Neuronal stem cell (in vitro differentiated cells): ENCODE results near the gene RELA.

Experiments
- DNase-seq: peaks from one replicate; pipeline ENCODE4 v3.0.0-alpha.2; 2013; ENCODE audit warnings: low spot score
- H2AFZ ChIP-seq: one replicate; pipeline ENCODE4 v1.6.1; 2013; ENCODE audit warnings: mild to moderate bottlenecking, low read length, inconsistent platforms
- H2AK5ac ChIP-seq: 2 replicates; pipeline ENCODE4 v1.6.1; 2013; ENCODE audit warnings: low read depth, mild to moderate bottlenecking, inconsistent platforms, low read length, moderate library complexity, mixed read lengths
- H2BK120ac ChIP-seq: 2 replicates; pipeline ENCODE4 v1.6.1; 2013; ENCODE audit warnings: low read depth, mild to moderate bottlenecking, inconsistent platforms, low read length, moderate library complexity, mixed read lengths
- H2BK12ac ChIP-seq: one replicate; pipeline ENCODE4 v1.6.1; 2013; ENCODE audit warnings: low read length, inconsistent platforms
- H2BK15ac ChIP-seq: 2 replicates; pipeline ENCODE4 v1.6.1; 2013; ENCODE audit warnings: mild to moderate bottlenecking, low read length, inconsistent platforms, mixed read lengths
- H2BK5ac ChIP-seq: one replicate; pipeline ENCODE4 v1.6.1; 2013; ENCODE audit warnings: inconsistent platforms, mild to moderate bottlenecking, low read length, moderate library complexity
- H3K14ac ChIP-seq: one replicate; pipeline ENCODE4 v1.6.1; 2013; ENCODE audit warnings: low read length, inconsistent platforms
- H3K18ac ChIP-seq: 2 replicates; pipeline ENCODE4 v1.6.1; 2013; ENCODE audit warnings: low read length, inconsistent platforms
- H3K23ac ChIP-seq: 2 replicates; pipeline ENCODE4 v1.6.1; 2013; ENCODE audit warnings: low read depth, mild to moderate bottlenecking, mixed read lengths, low read length, inconsistent platforms; ENCODE audit not compliant: poor library complexity
- H3K27ac ChIP-seq: replicated peaks from 3 replicates; pipeline ENCODE4 v1.5.1; 2013; ENCODE audit warnings: low read length, inconsistent platforms
- H3K27me3 ChIP-seq, 3 experiments: 2 replicates each; pipeline ENCODE4 v1.6.1; 2013; ENCODE audit warnings: low read length in 3 of 3, mild to moderate bottlenecking in 2 of 3, inconsistent platforms in 1 of 3, low read depth in 1 of 3, mixed read lengths in 1 of 3, moderate library complexity in 1 of 3; ENCODE audit not compliant: control insufficient read depth in 3 of 3, insufficient read depth in 3 of 3
- H3K36me3 ChIP-seq, 2 donors: replicated peaks in 1 of 2; 2 replicates each; pipeline ENCODE4 v1.6.1; 2013; ENCODE audit warnings: low read length in 2 of 2; ENCODE audit not compliant: control insufficient read depth in 2 of 2, insufficient read depth in 2 of 2
- H3K4ac ChIP-seq: 2 replicates; pipeline ENCODE4 v1.6.1; 2013; ENCODE audit warnings: inconsistent platforms, mild to moderate bottlenecking, low read length, moderate library complexity
- H3K4me1 ChIP-seq, 2 donors: 1 replicate in 1 of 2; 2 replicates in 1 of 2; pipeline ENCODE4 v1.6.1; 2013; ENCODE audit warnings: low read length in 2 of 2, low read depth in 1 of 2; ENCODE audit not compliant: control insufficient read depth in 2 of 2, insufficient read depth in 1 of 2
- H3K4me2 ChIP-seq: one replicate; pipeline ENCODE4 v1.6.1; 2013; ENCODE audit warnings: mild to moderate bottlenecking, low read length, inconsistent platforms; ENCODE audit not compliant: insufficient read depth, poor library complexity, severe bottlenecking
- H3K4me3 ChIP-seq, 2 donors: 2 replicates each; pipeline ENCODE4 v1.5.1; 2013; ENCODE audit warnings: low read length in 2 of 2, mild to moderate bottlenecking in 2 of 2, inconsistent platforms in 1 of 2, moderate library complexity in 1 of 2
- H3K79me1 ChIP-seq: one replicate; pipeline ENCODE4 v1.6.1; 2013; ENCODE audit warnings: low read depth, mild to moderate bottlenecking, inconsistent platforms, low read length, moderate library complexity
- H3K9ac ChIP-seq: one replicate; pipeline ENCODE4 v1.6.1; 2013; ENCODE audit warnings: mild to moderate bottlenecking, low read depth, low read length, inconsistent platforms; ENCODE audit not compliant: poor library complexity
- H3K9me3 ChIP-seq, 2 donors: replicated peaks in 1 of 2; 2 replicates each; pipeline versions ENCODE3 to v1.6.1; 2013; ENCODE audit warnings: low read length in 2 of 2, mild to moderate bottlenecking in 2 of 2, inconsistent platforms in 1 of 2, low read depth in 1 of 2, mixed read lengths in 1 of 2, moderate library complexity in 1 of 2; ENCODE audit not compliant: control insufficient read depth in 2 of 2, insufficient read depth in 1 of 2
- H4K8ac ChIP-seq: one replicate; pipeline ENCODE4 v1.6.1; 2013; ENCODE audit warnings: low read depth, mild to moderate bottlenecking, inconsistent platforms, low read length, moderate library complexity
- H4K91ac ChIP-seq: one replicate; pipeline ENCODE4 v1.6.1; 2013; ENCODE audit warnings: low read length, low read depth, mild to moderate bottlenecking, inconsistent platforms; ENCODE audit not compliant: poor library complexity
- WGBS, 2 donors: extraction: QIAGEN DNeasy Blood & Tissue Kit; methylation state at CpG; one replicate each; pipeline ENCODE4 v1.1.7; 2013; ENCODE audit warnings: missing lambda C conversion rate in 2 of 2, mixed read lengths in 1 of 2; ENCODE audit not compliant: insufficient read length in 2 of 2, insufficient replicate concordance in 1 of 2; ENCODE audit errors: extremely low coverage in 2 of 2; 5-methylcytosine and 5-hydroxymethylcytosine counted together

RELA gene

GRCh38 chr11:65630215-65630614 lies 32.5 kb downstream of the RELA start:
- peaks cover 2% of the 10 kb centered on the region for H3K79me1 ChIP-seq
- H3K9me3 ChIP-seq, result peaks cover 0 to 2% of the 10 kb centered on the region in 2 donors
- no peak overlapping the region for H3K27ac ChIP-seq
- peaks cover 0 to 1% (median 0%) of the 10 kb centered on the region in 3 experiments for H3K27me3 ChIP-seq
- no peak overlapping the region for H2BK12ac ChIP-seq
- no peak overlapping the region for H3K4me2 ChIP-seq
- H2BK120ac ChIP-seq, result no peak overlapping the region
- no peak overlapping the region for H2BK15ac ChIP-seq
- H3K23ac ChIP-seq, result peak overlapping the region; percentile 80
- H2AFZ ChIP-seq, result no peak overlapping the region
- H3K18ac ChIP-seq, result no peak overlapping the region
- H4K8ac ChIP-seq, result no peak overlapping the region
- no peak overlapping the region for H3K4ac ChIP-seq
- no peaks in the 10 kb centered on the region for H3K4me1 ChIP-seq
- H3K36me3 ChIP-seq, result peaks cover 64 to 89% of the 10 kb centered on the region in 2 donors
- no peak overlapping the region for H3K9ac ChIP-seq
- no peak overlapping the region for H3K4me3 ChIP-seq
- no CpG with 5 or more reads among the region's 11 CpGs for WGBS, 2 donors
- DNase-seq, result no peak
- no peak overlapping the region for H2AK5ac ChIP-seq
- no peak overlapping the region for H2BK5ac ChIP-seq
- H3K14ac ChIP-seq, result peak overlapping the region; percentile 21
- no peak overlapping the region for H4K91ac ChIP-seq

DNA sequence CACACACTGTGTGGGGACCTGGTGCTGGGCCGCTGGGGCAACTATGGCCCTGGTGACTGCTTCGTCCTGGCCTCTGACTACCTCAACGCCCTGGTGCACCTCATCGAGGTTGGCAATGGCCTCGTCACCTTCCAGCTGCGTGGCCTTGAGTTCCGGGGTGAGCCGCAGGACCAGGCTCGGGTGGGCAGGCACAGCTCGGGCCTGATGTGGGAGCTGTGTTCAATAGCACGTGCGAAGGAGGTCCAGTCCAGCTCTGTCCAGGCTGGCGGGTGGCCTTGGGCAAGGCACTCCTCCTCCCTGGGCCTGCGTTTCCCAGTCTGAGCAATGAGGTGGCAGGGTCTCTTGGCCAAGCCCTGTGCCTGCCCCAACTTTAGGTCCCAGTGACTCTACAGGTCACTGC lies 33.1 kb downstream of the RELA start:
- no peak overlapping the region for H3K14ac ChIP-seq

DNA sequence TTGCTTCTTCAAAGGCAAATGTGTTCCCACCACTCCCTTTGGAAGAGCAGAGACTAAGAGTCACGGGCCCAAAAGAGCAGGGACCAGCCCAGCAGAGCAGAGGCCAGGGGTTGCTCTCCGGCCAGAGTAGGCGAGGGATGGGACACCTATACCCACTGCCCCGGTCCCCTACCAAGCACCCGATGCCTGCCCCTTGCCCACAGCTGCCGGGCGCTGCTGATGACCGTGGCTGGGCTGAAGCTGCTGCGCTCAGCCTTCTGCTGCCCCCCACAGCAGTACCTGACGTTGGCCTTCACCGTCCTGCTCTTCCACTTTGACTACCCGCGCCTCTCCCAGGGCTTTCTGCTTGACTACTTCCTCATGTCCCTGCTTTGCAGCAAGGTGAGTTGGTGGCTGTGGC lies 35.5 kb downstream of the RELA start:
- no peak for DNase-seq
- no peak overlapping the region for H3K14ac ChIP-seq

More for the DNA sequence above, 33.1 kb downstream of the RELA start:
- Histone ChIP-seq H3K27ac (no peak overlapping the region), H3K23ac (peak overlapping the region; percentile 65), H3K27me3 (peaks cover 0 to 1% (median 0%) of the 10 kb centered on the region in 3 experiments), H3K4me1 (no peaks in the 10 kb centered on the region), H3K9ac (no peak overlapping the region), H2AK5ac (no peak overlapping the region), H3K4me3 (no peak overlapping the region), H3K4ac (no peak overlapping the region), H2AFZ (no peak overlapping the region), H3K9me3 (no peaks in the 10 kb centered on the region), H3K4me2 (no peak overlapping the region), H4K91ac (no peak overlapping the region), H2BK15ac (no peak overlapping the region), H4K8ac (no peak overlapping the region), H2BK5ac (no peak overlapping the region), H2BK12ac (no peak overlapping the region), H3K36me3 (peaks cover 61 to 89% of the 10 kb centered on the region in 2 donors), H2BK120ac (no peak overlapping the region), H3K18ac (no peak overlapping the region), H3K79me1 (peaks cover 2% of the 10 kb centered on the region)
- no peak for DNase-seq
- no CpG with 5 or more reads among the region's 14 CpGs for WGBS, 2 donors

DNA sequence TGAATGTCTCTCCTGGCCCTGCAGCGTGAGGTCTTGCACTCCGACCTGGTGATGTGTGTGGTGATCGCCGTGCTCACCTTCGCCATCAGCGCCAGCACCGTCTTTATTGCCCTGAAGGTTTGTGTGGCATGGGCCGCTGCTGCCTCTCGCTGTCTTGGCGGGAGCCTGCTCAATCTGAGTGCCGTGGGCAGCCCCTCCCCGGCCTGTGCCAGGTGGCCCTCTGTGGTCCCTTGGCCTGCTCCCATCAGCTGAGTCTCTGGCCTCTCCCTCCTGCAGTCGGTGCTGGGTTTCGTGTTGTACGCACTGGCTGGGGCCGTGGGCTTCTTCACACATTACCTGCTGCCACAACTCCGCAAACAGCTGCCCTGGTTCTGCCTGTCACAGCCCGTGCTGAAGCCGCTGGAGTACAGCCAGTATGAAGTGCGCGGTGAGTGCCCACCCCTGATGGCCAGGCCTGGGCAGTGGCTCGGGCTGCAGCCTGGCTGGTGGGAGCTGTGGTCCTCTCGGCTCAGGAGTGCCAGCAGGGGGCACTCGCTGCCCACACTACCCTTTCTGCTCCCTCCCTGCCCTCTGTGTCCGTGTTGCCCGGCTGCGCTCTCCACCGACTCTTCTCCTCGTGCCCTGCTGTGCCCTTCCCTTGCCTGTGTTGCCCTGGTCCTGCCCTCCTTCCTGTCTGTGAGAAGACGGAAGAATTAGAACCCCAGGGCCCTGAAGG lies 36.9 kb downstream of the RELA start:
- Histone ChIP-seq H2BK5ac (no peak overlapping the region), H3K18ac (no peak overlapping the region), H3K27ac (no peak overlapping the region), H2BK12ac (no peak overlapping the region), H3K23ac (peak overlapping the region; percentile 44), H3K14ac (no peak overlapping the region), H3K9me3 (peaks cover 0 to 2% of the 10 kb centered on the region in 2 donors), H3K9ac (peak overlapping the region; percentile 60), H2AK5ac (no peak overlapping the region), H2BK120ac (no peak overlapping the region), H3K4me1 (no peaks in the 10 kb centered on the region), H3K79me1 (peaks cover 6% of the 10 kb centered on the region), H2BK15ac (no peak overlapping the region), H3K4me3 (no peak overlapping the region), H3K4ac (no peak overlapping the region), H3K4me2 (no peak overlapping the region), H2AFZ (no peak overlapping the region), H3K27me3 (peaks cover 0 to 1% (median 0%) of the 10 kb centered on the region in 3 experiments), H4K8ac (no peak overlapping the region), H4K91ac (no peak overlapping the region), H3K36me3 (peaks cover 58 to 93% of the 10 kb centered on the region in 2 donors)
- no peak for DNase-seq
- WGBS, 2 donors, result no CpG with 5 or more reads among the region's 30 CpGs

More for the DNA sequence above, 35.5 kb downstream of the RELA start:
- Histone ChIP-seq H2BK5ac (no peak overlapping the region), H2BK15ac (no peak overlapping the region), H3K27me3 (peaks cover 0 to 1% (median 0%) of the 10 kb centered on the region in 3 experiments), H3K9ac (peak overlapping the region; percentile 1), H2AFZ (no peak overlapping the region), H2BK12ac (no peak overlapping the region), H3K27ac (no peak overlapping the region), H3K4ac (no peak overlapping the region), H3K18ac (no peak overlapping the region), H3K36me3 (peaks cover 63 to 90% of the 10 kb centered on the region in 2 donors), H3K4me1 (no peaks in the 10 kb centered on the region), H2AK5ac (no peak overlapping the region), H3K9me3 (no peaks in the 10 kb centered on the region), H3K4me3 (no peak overlapping the region), H3K23ac (no peak overlapping the region), H3K4me2 (no peak overlapping the region), H4K91ac (no peak overlapping the region), H4K8ac (no peak overlapping the region), H2BK120ac (no peak overlapping the region), H3K79me1 (peaks cover 1% of the 10 kb centered on the region)
- WGBS, 2 donors, result no CpG with 5 or more reads among the region's 13 CpGs
